NB4 (cell line): ENCODE results near the gene GATM.
A peak's percentile ranks its signal among the peaks of the same experiment; 100 is the strongest.

Source experiments
- DNase-seq: peaks from one replicate; pipeline ENCODE4 v3.0.0; 2010; ENCODE audit warnings: low read depth
- H3K4me3 ChIP-seq: one replicate; pipeline ENCODE4 v1.5.1; 2011; ENCODE audit warnings: mild to moderate bottlenecking, low read depth, low read length, moderate library complexity
- MYC ChIP-seq: IDR thresholded peaks from 2 replicates; pipeline ENCODE4 v1.6.1; 2011; ENCODE audit warnings: low read depth, low read length
- POLR2A ChIP-seq: IDR thresholded peaks from 2 replicates; pipeline ENCODE4 v1.6.1; 2011; ENCODE audit warnings: mild to moderate bottlenecking; ENCODE audit not compliant: insufficient read length; ENCODE audit errors: extremely low read depth
- TF ChIP-seq, protein P1 (sequence below): IDR thresholded peaks from 2 replicates; pipeline ENCODE4 v1.6.1; 2011; ENCODE audit warnings: low read depth, low read length
- TF ChIP-seq, protein P2 (sequence below): IDR thresholded peaks from one replicate; pipeline ENCODE4 v1.5.1; 2012; ENCODE audit warnings: low read depth, low read length

The GATM gene

DNA sequence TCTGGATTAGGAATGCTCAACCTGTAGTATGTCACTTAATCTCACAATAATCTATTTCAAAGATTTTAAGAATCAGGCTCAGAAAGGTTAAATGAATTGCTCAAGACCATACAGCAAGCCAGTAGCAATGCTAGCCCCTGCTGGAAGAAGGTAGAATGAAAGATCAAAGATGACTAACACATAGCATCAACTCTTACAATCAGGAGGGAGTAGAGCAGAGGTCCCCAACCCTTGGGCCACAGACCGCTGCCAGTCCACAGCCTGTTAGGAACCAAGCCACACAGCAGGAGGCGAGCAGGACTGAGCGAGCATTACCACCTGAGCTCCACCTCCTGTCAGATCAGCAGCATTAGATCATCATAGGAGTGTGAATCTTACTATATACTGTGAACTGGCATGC, 15.5 kb upstream of the GATM start:
- TF ChIP-seq, protein P1, sequence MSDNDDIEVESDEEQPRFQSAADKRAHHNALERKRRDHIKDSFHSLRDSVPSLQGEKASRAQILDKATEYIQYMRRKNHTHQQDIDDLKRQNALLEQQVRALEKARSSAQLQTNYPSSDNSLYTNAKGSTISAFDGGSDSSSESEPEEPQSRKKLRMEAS: no peak
- no peak for TF ChIP-seq MYC
- TF ChIP-seq, protein P2, sequence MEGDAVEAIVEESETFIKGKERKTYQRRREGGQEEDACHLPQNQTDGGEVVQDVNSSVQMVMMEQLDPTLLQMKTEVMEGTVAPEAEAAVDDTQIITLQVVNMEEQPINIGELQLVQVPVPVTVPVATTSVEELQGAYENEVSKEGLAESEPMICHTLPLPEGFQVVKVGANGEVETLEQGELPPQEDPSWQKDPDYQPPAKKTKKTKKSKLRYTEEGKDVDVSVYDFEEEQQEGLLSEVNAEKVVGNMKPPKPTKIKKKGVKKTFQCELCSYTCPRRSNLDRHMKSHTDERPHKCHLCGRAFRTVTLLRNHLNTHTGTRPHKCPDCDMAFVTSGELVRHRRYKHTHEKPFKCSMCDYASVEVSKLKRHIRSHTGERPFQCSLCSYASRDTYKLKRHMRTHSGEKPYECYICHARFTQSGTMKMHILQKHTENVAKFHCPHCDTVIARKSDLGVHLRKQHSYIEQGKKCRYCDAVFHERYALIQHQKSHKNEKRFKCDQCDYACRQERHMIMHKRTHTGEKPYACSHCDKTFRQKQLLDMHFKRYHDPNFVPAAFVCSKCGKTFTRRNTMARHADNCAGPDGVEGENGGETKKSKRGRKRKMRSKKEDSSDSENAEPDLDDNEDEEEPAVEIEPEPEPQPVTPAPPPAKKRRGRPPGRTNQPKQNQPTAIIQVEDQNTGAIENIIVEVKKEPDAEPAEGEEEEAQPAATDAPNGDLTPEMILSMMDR: no peak
- TF ChIP-seq POLR2A: no peak
- no peak overlapping the region for H3K4me3 ChIP-seq
- DNase-seq: peak; percentile 12

DNA sequence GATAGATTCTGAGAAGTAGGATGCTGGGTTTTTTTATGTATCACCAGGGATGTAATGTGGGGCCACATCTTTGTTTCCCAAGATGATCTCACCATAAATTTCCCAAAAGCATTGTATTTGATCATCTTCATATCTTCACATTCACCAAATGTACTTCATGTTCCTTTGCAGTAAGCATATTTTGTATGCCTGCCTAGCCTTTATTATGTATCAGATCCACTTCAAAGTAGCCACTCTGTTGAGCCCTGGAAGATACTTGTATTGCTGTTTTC, 14.2 kb upstream of the GATM start:
- TF ChIP-seq, protein P2: no peak
- TF ChIP-seq POLR2A (no peak), MYC (no peak)
- TF ChIP-seq, protein P1: no peak
- DNase-seq: no peak
- no peak overlapping the region for H3K4me3 ChIP-seq

DNA sequence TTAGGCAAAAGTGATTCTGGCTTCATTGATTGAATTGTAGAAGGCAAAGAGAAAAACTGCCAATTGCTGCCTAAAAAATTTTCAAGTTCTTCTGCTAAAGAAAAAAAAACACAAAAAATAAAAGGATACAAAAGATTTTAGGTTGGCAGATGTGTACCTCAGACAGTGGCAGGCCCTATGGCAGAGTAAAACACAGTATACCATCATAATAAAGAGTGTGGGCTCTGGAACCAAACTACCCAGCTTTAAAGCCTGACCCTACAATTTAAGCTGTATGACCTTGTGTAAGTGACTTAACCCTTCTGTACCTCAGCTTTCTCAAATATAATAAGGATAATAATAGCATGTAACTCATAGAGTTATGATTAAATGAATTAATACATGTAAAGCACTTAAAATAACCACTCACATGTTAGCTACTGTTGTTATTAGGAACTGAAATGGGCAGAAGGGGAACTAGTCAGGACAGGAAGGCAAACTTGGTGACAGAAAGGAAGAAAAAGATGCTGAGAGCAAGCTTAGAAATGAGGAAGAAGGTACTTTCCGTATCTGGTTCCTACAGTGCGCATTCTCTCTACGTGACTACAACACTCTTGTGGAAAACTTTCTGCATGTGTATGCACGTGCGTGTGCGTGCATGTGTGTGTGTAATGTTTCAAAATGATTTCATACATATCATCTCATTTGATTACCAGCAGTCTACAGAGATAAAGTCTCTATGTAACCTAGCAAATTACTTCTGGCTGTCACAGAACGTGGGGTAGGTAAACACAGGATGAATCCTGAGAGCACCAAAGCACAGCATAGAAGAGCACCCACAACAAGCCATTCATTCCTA, 13.6 kb upstream of the GATM start:
- H3K4me3 ChIP-seq: no peak overlapping the region
- TF ChIP-seq POLR2A (no peak), MYC (no peak)
- TF ChIP-seq, protein P1: 0 out of 2 replicates have a peak, but pooled peaks have one; percentile 17
- TF ChIP-seq, protein P2: no peak
- peak; percentile 45 for DNase-seq

DNA sequence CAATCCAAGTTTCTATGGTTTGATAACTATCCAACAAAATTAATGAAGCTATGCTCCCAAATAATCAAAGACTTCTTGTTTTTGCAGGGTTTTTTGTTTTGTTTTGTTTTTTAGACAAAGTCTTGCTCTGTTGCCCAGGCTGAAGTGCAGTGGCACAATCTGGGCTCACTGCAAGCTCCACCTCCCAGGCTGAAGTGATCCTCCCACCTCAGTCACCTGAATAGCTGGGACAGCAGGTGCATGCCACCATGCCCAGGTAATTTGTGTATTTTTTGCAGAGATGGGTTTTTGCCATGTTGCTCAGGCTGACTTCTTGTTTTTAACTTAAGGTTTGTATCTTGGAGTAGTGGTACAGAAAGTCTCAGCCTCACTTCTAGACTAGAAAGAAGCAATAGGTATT, 11.0 kb upstream of the GATM start:
- TF ChIP-seq, protein P1: no peak
- TF ChIP-seq POLR2A (no peak), MYC (no peak)
- TF ChIP-seq, protein P2: no peak
- DNase-seq: no peak
- H3K4me3 ChIP-seq: no peak overlapping the region

DNA sequence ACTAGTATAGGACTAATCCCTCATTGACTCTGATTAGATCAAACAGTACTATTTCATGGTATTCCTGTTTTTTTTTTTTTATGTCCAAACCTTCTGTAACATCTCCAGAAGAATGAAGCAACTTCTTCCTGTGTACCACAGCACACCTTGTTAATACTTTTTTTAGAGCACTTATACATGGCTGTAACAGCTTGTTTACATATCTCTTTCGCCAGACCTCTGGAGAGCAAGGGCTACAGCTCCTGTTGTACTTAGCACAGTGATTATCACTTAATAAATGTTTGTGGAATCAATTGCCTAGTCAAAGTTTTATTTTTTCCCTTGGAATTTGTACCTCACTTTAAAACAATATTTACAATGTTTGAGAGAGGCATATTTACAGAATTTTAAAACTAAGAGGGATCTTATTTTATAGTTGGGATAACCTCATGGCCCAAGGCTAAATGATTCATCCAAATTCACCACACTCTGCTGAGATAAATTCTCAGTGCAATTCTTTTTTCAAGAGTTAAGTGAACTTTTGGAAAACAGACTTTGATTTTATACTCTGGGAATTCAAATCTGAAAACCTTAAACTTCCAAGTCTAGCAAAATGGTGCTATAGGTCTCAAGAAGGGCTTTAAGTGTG, 9.2 kb upstream of the GATM start:
- no peak for DNase-seq
- H3K4me3 ChIP-seq: no peak overlapping the region
- TF ChIP-seq, protein P2: no peak
- TF ChIP-seq POLR2A (no peak), MYC (no peak)
- TF ChIP-seq, protein P1: no peak
